Measurements from ENCODE around the gene MPRIP.

MPRIP gene

GRCh38 chr17:17051380-17051779 lies 9.1 kb downstream of the MPRIP start:
- DNase-seq: no peak
- Histone ChIP-seq H3K27me3 (ENCODE audit: insufficient read depth, low read depth, severe bottlenecking) (no peaks in the 10 kb centered on the region), H3K9me3 (ENCODE audit: severe bottlenecking) (no peaks in the 10 kb centered on the region), H3K4me3 (ENCODE audit: low read depth, low read length) (no peak overlapping the region), H3K36me3 (peaks cover 13% of the 10 kb centered on the region), H3K27ac (no peak overlapping the region)
- TF ChIP-seq, protein P1, sequence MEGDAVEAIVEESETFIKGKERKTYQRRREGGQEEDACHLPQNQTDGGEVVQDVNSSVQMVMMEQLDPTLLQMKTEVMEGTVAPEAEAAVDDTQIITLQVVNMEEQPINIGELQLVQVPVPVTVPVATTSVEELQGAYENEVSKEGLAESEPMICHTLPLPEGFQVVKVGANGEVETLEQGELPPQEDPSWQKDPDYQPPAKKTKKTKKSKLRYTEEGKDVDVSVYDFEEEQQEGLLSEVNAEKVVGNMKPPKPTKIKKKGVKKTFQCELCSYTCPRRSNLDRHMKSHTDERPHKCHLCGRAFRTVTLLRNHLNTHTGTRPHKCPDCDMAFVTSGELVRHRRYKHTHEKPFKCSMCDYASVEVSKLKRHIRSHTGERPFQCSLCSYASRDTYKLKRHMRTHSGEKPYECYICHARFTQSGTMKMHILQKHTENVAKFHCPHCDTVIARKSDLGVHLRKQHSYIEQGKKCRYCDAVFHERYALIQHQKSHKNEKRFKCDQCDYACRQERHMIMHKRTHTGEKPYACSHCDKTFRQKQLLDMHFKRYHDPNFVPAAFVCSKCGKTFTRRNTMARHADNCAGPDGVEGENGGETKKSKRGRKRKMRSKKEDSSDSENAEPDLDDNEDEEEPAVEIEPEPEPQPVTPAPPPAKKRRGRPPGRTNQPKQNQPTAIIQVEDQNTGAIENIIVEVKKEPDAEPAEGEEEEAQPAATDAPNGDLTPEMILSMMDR (IDR thresholded peaks at IDR 0.05; ENCODE audit: low read depth, low read length): no peak

DNA sequence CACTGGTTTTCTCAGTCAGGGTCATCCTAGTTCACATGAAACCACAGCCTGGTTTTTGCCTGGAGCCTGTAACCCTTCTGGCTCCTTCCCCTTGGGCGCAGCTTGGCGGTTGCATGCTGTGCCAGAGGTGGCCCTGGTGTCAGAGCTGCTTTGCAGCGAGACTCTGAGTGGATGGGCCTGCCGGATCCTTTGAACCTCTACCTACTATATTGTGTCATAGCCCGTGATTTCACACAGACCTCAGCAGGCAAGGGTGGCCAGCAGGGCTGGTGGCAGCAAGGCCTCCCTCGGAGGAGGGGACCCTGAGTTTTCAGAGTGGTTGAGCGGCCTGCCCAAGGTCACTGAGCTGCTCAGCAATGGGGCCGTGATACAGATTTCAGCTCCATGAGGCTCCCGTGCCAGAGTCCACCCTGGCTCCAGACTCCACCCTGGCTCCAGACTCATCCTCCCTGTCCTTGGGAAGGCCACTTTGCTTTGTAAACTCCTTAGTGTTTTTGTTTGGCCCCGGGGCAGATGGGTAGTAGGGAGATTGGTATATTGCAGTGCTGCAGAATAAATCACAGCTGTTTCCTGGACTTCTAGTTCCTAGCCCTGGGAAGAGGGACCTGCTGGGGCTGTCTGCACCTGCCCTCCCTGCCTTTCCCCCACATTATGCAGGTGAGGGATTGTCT lies 9.7 kb downstream of the MPRIP start:
- Histone ChIP-seq H3K27me3 (ENCODE audit: insufficient read depth, low read depth, severe bottlenecking) (no peaks in the 10 kb centered on the region), H3K27ac (no peak overlapping the region), H3K9me3 (ENCODE audit: severe bottlenecking) (no peaks in the 10 kb centered on the region), H3K4me3 (ENCODE audit: low read depth, low read length) (no peak overlapping the region), H3K36me3 (peaks cover 12% of the 10 kb centered on the region)
- DNase-seq: no peak
- TF ChIP-seq, protein P1 (IDR thresholded peaks at IDR 0.05; ENCODE audit: low read depth, low read length): no peak

DNA sequence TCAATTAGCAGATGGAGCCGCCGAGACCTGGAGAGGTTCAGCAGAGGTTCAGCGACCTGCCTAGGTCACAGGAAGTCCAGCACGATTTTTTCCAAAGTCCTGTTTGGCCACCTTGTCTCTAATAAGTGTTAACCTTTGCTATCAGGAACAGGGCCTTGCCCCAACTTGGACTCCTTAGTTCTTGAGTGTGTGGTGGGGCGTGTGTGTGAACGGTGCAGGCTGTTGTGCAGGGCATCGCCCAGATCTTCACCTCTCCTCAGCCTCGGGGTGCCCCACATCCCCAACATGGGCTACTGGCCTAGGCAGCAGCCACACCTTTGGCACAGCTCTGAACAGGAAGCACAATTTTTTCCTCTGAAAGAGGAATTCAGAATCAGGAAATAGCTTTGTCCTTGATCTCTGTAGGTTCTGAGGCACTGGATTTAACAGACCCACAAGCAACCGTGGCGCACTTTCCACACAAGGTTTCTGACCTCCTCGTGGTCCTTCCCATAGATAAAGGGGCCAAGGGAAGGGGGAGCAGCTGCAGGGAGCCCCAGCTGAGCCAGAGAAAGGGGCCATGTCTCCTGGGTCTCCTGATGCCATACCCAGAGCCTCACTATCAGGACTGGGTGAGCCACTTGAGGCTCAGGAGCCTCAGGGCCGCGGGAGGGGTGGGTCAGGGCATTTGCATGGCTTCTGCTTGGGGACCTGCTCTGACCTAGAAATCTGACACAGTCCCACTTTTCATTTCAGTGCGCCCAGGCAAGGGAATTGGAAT lies 10.4 kb downstream of the MPRIP start:
- no peak overlapping the region for H3K27ac ChIP-seq
- H3K4me3 ChIP-seq (ENCODE audit: low read depth, low read length): no peak overlapping the region
- TF ChIP-seq, protein P1 (IDR thresholded peaks at IDR 0.05; ENCODE audit: low read depth, low read length): no peak
- no peaks in the 10 kb centered on the region for H3K27me3 ChIP-seq (ENCODE audit: insufficient read depth, low read depth, severe bottlenecking)
- no peak for DNase-seq
- H3K36me3 ChIP-seq: peaks cover 16% of the 10 kb centered on the region
- H3K9me3 ChIP-seq (ENCODE audit: severe bottlenecking): no peaks in the 10 kb centered on the region

GRCh38 chr17:17053446-17054379 lies 11.5 kb downstream of the MPRIP start:
- Histone ChIP-seq H3K27me3 (ENCODE audit: insufficient read depth, low read depth, severe bottlenecking) (no peaks in the 10 kb centered on the region), H3K9me3 (ENCODE audit: severe bottlenecking) (no peaks in the 10 kb centered on the region), H3K4me3 (ENCODE audit: low read depth, low read length) (no peak overlapping the region), H3K36me3 (peaks cover 18% of the 10 kb centered on the region), H3K27ac (no peak overlapping the region)
- TF ChIP-seq, protein P1 (IDR thresholded peaks at IDR 0.05; ENCODE audit: low read depth, low read length): no peak
- DNase-seq: no peak

- H3K36me3 ChIP-seq: peaks cover 25% of the 10 kb centered on the region
- no peak for DNase-seq
- H3K27me3 ChIP-seq (ENCODE audit: insufficient read depth, low read depth, severe bottlenecking): no peaks in the 10 kb centered on the region
- H3K9me3 ChIP-seq (ENCODE audit: severe bottlenecking): no peaks in the 10 kb centered on the region
- TF ChIP-seq, protein P1 (IDR thresholded peaks at IDR 0.05; ENCODE audit: low read depth, low read length): no peak
- no peak overlapping the region for H3K4me3 ChIP-seq (ENCODE audit: low read depth, low read length)
- no peak overlapping the region for H3K27ac ChIP-seq
These were observed 12.4 kb downstream of the MPRIP start for GRCh38 chr17:17054636-17055035.
